Smooth muscle cell (in vitro differentiated cells): ENCODE data around the gene OSTF1. TPM values are rescaled to one million over a fixed set of nuclear protein-coding genes. Genes with fewer than 3 reads are reported as not detected.

ENCODE experiments used
- DNase-seq: peaks from one replicate; lab custom pipeline; 2025; ENCODE audit not compliant: unreplicated experiment; lab: John Stamatoyannopoulos, UW
- H2AFZ ChIP-seq: fragments of 200-600 bp; sonication (generic); 2 replicates; pipeline ENCODE4 v1.6.0; 2016; ENCODE audit warnings: antibody characterized with exemption, low read depth, mild to moderate bottlenecking
- H3F3A ChIP-seq: fragments of 200-600 bp; sonication (generic); 2 replicates; pipeline ENCODE4 v1.6.0; 2017; ENCODE audit warnings: antibody characterized with exemption, low read depth
- H3K27ac ChIP-seq: fragments of 200-600 bp; sonication (generic); 2 replicates; pipeline ENCODE4 v1.5.1; 2016; ENCODE audit warnings: low read depth, mild to moderate bottlenecking
- H3K27me3 ChIP-seq: fragments of 200-600 bp; sonication (generic); 2 replicates; pipeline ENCODE4 v1.6.1; 2016; ENCODE audit warnings: low read depth, mild to moderate bottlenecking
- H3K36me3 ChIP-seq: fragments of 200-600 bp; sonication (generic); 2 replicates; pipeline ENCODE4 v1.5.1; 2016; ENCODE audit warnings: low read depth
- H3K4me1 ChIP-seq: fragments of 200-600 bp; sonication (generic); 2 replicates; pipeline ENCODE4 v1.5.1; 2016; ENCODE audit warnings: low read depth
- H3K4me2 ChIP-seq: fragments of 200-600 bp; sonication (generic); 2 replicates; pipeline ENCODE4 v1.6.0; 2016; ENCODE audit warnings: mild to moderate bottlenecking
- H3K4me3 ChIP-seq: fragments of 200-600 bp; sonication (generic); 2 replicates; pipeline ENCODE4 v1.5.1; 2016; ENCODE audit warnings: mild to moderate bottlenecking
- H3K79me2 ChIP-seq: fragments of 200-600 bp; sonication (generic); 2 replicates; pipeline ENCODE4 v1.6.0; 2016; ENCODE audit warnings: low read depth, mild to moderate bottlenecking
- H3K9ac ChIP-seq: fragments of 200-600 bp; sonication (generic); 2 replicates; pipeline ENCODE4 v1.6.0; 2016; ENCODE audit warnings: low read depth
- H3K9me3 ChIP-seq: fragments of 200-600 bp; sonication (generic); replicated peaks from 2 replicates; pipeline ENCODE4 v1.5.1; 2016; ENCODE audit warnings: low read depth
- H4K20me1 ChIP-seq: fragments of 200-600 bp; sonication (generic); 2 replicates; pipeline ENCODE4 v1.6.0; 2016; ENCODE audit warnings: low read depth
- CTCF ChIP-seq: fragments of 200-600 bp; sonication (generic); IDR thresholded peaks from 2 replicates; pipeline ENCODE4 v1.5.1; 2017; ENCODE audit warnings: borderline replicate concordance, mild to moderate bottlenecking, antibody characterized with exemption; ENCODE audit not compliant: insufficient read depth, poor library complexity, severe bottlenecking
- WGBS: methylation state at CpG from one replicate; pipeline ENCODE4 v1.1.7; 2016; ENCODE audit warnings: low lambda C conversion rate; 5-methylcytosine and 5-hydroxymethylcytosine counted together
- polyA plus RNA-seq: library from polyadenylated mRNA; unstranded; fragments of >200 nt; fragmentation: Nextera tagmentation; extraction: Ambion mirVana; gene quantifications from 2 replicates; pipeline ENCODE4 v1.2.1, GENCODE V29; 2016
- total RNA-seq: library from RNA; depleted of rRNA; stranded (reverse); fragments of >200 nt; gene quantifications from 2 replicates; pipeline ENCODE4 v1.2.3, GENCODE V29; 2014

Gene OSTF1
- total and polyA plus RNA-seq, 2 experiments from 2014 or later = 40.6 to 44.5 TPM

- H3K36me3 ChIP-seq = peaks cover 27% of the 10 kb centered on the region
- 100% methylated on average over 2 of the region's 2 CpGs for WGBS
Observed at GRCh38 chr9:75142202-75142601, 53.9 kb downstream of the OSTF1 start.

GRCh38 chr9:75146229-75146628 is 57.9 kb downstream of the OSTF1 start:
- Histone ChIP-seq H3K27ac (peak overlapping the region; percentile 88), H3K36me3 (peaks cover 27% of the 10 kb centered on the region), H3K9ac (no peak overlapping the region), H3K79me2 (no peaks in the 10 kb centered on the region), H3F3A (peaks cover 7% of the 10 kb centered on the region), H3K4me1 (peaks cover 7% of the 10 kb centered on the region), H2AFZ (no peak overlapping the region), H4K20me1 (no peaks in the 10 kb centered on the region), H3K27me3 (no peaks in the 10 kb centered on the region), H3K4me3 (no peak overlapping the region), H3K4me2 (no peak overlapping the region), H3K9me3 (peaks cover 3% of the 10 kb centered on the region)
- no peak for DNase-seq
- WGBS = 80% methylated on average over 3 of the region's 3 CpGs
- TF ChIP-seq CTCF = no peak

More at GRCh38 chr9:75142202-75142601, 53.9 kb downstream of the OSTF1 start:
- Histone ChIP-seq H3K79me2 (no peaks in the 10 kb centered on the region), H4K20me1 (no peaks in the 10 kb centered on the region), H3F3A (no peaks in the 10 kb centered on the region), H3K4me1 (no peaks in the 10 kb centered on the region), H3K9ac (no peak overlapping the region), H3K27ac (no peak overlapping the region), H3K27me3 (no peaks in the 10 kb centered on the region), H3K4me2 (no peak overlapping the region), H3K4me3 (no peak overlapping the region), H3K9me3 (peaks cover 3% of the 10 kb centered on the region), H2AFZ (no peak overlapping the region)
- DNase-seq = no peak
- TF ChIP-seq CTCF = no peak

GRCh38 chr9:75147638-75148037 is 59.3 kb downstream of the OSTF1 start:
- TF ChIP-seq CTCF = no peak
- DNase-seq = no peak
- Histone ChIP-seq H3K36me3 (peaks cover 27% of the 10 kb centered on the region), H3K9ac (peak overlapping the region; percentile 36), H3K79me2 (no peaks in the 10 kb centered on the region), H4K20me1 (no peaks in the 10 kb centered on the region), H2AFZ (no peak overlapping the region), H3K4me3 (no peak overlapping the region), H3K9me3 (peaks cover 3% of the 10 kb centered on the region), H3K27me3 (no peaks in the 10 kb centered on the region), H3K4me2 (peak overlapping the region; percentile 60), H3F3A (peaks cover 7% of the 10 kb centered on the region), H3K27ac (peak overlapping the region; percentile 88), H3K4me1 (peaks cover 7% of the 10 kb centered on the region)
- 45% methylated on average over 4 of the region's 4 CpGs for WGBS

GRCh38 chr9:75148561-75148960 is 60.2 kb downstream of the OSTF1 start:
- Histone ChIP-seq H3K4me2 (peak overlapping the region; percentile 60), H3K4me1 (peaks cover 7% of the 10 kb centered on the region), H2AFZ (no peak overlapping the region), H3K27me3 (no peaks in the 10 kb centered on the region), H3K9me3 (peaks cover 3% of the 10 kb centered on the region), H3K9ac (no peak overlapping the region), H3K79me2 (no peaks in the 10 kb centered on the region), H3K4me3 (no peak overlapping the region), H3F3A (peaks cover 7% of the 10 kb centered on the region), H3K27ac (peak overlapping the region; percentile 88), H4K20me1 (no peaks in the 10 kb centered on the region), H3K36me3 (peaks cover 21% of the 10 kb centered on the region)
- 0% methylated on average over 1 of the region's 1 CpG for WGBS
- DNase-seq = no peak
- TF ChIP-seq CTCF = no peak
